IPS-11a (cell line): ENCODE data around the gene GOLGA1.
"Not testable (repeated sequence)": the region's sequence is repeated elsewhere in the genome, so short reads cannot be mapped to it uniquely, and the experiment has no call there.

ENCODE experiments used
- H3K4me3 ChIP-seq: one replicate; pipeline ENCODE4 v1.5.1; 2013; ENCODE audit warnings: low read depth, low read length, control low read depth

The GOLGA1 gene

DNA sequence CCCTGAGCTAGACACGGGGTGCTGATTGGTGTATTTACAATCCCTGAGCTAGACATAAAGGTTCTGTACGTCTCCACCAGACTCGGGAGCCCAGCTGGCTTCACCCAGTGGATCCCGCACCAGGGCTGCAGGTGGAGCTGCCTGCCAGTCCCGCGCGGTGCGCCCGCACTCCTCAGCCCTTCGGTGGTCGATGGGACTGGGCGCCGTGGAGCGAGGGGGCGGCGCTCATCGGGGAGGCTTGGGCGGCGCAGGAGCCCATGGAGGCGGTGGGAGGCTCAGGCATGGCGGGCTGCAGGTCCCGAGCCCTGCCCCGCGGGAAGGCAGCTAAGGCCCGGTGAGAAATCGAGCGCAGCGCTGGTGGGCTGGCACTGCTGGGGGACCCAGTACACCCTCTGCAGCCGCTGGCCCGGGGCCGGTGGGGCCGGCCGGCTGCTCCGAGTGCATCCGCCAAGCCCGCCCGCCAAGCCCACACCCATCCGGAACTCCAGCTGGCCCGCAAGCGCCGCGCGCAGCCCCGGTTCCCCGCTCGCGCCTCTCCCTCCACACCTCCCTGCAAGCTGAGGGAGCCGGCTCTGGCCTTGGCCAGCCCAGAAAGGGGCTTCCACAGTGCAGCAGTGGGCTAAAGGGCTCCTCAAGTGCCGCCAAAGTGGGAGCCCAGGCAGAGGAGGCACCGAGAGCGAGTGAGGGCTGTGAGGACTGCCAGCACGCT is 102.2 kb downstream of the GOLGA1 start:
- not testable (repeated sequence) for H3K4me3 ChIP-seq

DNA sequence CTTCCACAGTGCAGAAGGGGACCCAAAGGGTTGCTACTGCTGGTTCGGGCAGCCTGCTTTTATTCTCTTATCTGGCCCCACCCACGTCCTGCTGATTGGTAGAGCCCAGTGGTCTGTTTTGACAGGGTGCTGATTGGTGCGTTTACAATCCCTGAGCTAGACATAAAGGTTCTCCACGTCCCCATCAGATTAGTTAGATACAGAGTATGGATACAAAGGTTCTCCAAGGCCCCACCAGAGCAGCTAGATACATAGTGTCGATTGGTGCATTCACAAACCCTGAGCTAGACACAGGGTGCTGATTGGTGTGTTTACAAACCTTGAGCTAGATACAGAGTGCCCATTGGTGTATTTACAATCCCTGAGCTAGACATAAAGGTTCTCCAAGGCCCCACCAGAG is 102.8 kb downstream of the GOLGA1 start:
- H3K4me3 ChIP-seq = not testable (repeated sequence)

DNA sequence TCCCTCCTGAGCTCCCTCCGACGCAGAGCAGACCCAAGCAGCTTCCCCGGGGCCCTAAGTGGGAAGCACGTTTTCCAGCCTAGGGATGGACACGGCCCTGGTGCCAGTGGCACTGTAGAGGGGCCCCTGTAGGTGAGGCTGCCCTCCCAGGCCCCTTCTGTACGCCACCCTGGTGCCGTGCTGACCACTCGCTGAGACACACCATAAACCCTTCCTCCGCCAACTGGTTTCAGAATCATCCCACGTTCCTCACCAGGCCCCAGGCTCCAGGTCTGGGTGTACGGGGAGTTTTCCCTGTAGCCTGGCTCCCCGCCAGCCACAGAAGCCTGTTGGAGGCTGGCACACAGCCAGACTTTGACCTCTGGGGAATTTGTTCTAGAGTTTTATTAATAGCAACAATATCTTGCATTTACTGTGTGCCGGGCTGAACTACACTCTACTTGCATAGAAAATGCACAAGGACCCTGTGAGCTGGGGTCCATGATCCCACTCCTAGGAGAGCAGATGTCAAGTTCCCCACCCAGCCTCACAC is 105.8 kb downstream of the GOLGA1 start:
- H3K4me3 ChIP-seq = no peak overlapping the region

DNA sequence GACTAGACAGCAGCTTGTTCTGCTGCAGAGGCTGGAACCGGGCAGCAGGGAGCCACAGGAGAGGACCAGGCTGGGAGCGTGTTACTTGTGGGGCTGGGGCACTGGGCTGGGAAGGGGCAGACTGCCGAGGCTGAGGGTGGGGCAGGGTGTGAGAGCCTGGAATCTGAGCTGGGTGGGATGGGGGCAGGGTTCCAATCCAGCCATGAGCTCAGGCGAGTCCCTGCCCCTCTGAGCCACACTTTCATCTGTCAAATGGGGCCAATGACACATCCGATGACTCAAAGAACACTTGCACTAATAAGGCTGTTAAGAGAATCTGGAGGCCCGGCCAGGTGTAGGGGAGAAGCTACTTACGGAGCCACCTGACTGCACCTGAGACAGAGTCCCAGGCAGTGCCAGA is 106.3 kb downstream of the GOLGA1 start:
- no peak overlapping the region for H3K4me3 ChIP-seq

DNA sequence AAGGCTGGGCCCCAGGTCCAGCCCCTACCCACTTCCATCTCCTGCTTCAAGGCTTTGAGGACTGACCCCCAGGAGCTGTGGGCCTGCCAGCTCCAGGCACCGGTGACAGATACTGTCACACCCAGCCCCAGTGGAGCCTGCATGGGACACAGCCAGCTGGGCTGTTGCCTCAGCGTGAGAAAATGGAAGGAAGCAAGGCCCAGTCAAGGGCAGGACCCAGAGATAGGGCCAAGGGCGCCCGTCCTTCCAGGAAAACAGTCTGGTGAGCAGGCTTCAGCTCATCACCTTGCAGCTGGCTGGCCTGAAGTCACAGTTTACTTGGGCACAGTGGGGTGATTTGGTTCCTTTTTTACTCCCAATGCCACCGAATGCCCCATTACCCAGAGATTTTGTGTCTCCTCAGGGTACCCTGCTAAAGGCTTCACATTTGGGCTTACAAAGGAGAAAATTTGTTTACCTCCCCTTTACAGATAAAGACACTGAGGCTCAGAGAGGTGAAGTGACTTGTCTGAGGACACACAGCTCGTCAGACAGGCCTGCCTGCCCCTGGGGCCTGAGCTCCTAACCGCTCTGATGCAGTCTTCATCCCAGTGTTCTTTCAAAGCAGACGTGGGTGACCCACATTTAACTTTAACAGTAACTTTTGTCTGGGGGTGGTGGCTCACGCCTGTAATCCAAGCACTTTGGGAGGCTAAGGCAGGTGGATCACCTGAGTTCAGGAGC is 109.1 kb downstream of the GOLGA1 start:
- no peak overlapping the region for H3K4me3 ChIP-seq

DNA sequence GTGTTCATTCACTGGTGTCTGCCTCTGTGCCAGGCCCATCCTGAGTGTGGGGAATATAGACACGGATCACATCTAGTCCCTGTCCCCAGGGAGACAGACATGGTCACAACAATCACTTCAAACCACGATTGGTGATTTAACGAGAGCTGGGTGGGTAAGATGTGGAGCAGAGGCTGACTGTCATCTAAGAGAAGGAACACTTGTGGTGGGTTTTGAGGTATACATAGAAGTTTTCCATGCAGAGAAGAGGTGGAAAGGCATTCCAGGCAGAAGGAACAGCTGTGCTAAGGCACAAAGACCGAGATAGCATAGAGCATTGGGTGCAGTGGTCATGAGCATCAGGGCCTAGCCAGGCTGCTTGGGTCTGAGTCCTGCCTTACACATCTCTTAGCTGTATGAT is 110.3 kb downstream of the GOLGA1 start:
- no peak overlapping the region for H3K4me3 ChIP-seq

DNA sequence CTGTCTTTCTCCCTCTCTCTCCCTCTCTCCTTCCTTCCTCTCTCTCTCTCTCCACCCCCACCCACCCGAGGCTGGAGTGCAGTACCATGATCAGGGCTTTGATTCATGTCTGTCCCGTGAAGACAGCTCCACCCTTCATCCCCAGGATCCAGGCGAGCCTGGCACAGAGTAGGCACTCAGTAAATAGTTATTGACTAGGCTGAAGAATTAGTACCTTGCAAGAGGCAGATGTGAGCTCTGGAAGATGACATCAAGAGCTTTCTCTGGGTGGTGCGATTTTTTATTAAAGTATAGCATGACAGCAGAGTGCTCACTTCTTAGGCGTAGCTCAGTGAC is 111.6 kb downstream of the GOLGA1 start:
- no peak overlapping the region for H3K4me3 ChIP-seq

DNA sequence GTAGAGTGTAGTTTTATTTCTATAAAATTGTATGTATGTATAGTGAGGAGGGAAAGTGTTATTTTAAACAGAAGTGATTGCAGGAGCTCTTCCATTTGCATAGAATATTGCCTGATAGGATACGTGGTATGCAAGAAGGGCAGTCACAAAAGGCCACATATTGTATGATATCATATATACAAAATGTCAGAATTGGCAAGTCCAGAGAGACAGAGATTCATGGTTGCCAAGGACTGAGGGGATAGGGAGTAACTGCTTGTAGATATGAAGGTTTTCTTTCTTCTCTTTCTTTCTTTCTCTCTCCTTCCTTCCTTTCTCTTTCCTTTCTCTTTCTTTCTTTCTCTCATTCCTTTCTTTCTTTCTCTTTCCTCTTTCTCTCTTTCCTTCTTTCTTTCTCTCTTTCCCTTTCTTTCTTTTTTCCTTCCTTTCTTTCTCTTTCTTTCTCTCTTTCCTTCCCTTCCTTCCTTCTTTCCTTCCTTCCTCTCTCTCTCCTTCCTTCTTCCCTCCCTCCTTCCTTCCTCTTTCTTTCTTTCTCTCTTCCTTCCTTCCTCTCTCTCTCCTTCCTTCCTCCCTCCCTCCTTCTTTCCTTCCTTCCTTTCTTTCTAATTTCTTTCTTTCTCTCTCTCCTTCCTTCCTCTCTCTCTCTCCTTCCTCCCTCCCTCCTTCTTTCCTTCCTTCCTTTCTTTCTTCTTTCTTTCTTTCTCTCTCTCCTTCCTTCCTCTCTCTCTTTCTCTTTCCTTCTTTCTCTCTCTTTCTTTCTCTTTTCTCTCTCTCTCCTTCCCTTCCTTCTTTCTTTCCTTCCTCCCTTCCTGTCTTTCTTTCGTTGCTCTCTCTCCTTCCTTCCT is 112.2 kb downstream of the GOLGA1 start:
- H3K4me3 ChIP-seq = no peak overlapping the region
